Stimulated activated CD8-positive, alpha-beta memory T cell treated with anti-CD3 and anti-CD28 coated beads, Interleukin-4, amount 100 ng/mL, for 24 hours (primary cell): Measurements from ENCODE around the gene HOXB3.

ENCODE experiments used
- DNase-seq: peaks from one replicate; pipeline ENCODE4 v3.0.0-alpha.2; 2020; ENCODE audit warnings: low read depth

Gene HOXB3

GRCh38 chr17:48597778-48598631, 8.0 kb upstream of the HOXB3 start:
- no peak for DNase-seq

GRCh38 chr17:48597528-48597777, 7.4 kb upstream of the HOXB3 start:
- no peak for DNase-seq

GRCh38 chr17:48596735-48597527, 6.9 kb upstream of the HOXB3 start:
- no peak for DNase-seq

- DNase-seq, result no peak
Observed at GRCh38 chr17:48596000-48596734, 6.1 kb upstream of the HOXB3 start.

GRCh38 chr17:48595278-48595999, 5.4 kb upstream of the HOXB3 start:
- no peak for DNase-seq

GRCh38 chr17:48594538-48595277, 4.7 kb upstream of the HOXB3 start:
- no peak for DNase-seq

- DNase-seq, result peak; percentile 73
Observed at GRCh38 chr17:48593840-48594537, 3.9 kb upstream of the HOXB3 start.

GRCh38 chr17:48593126-48593829, 3.2 kb upstream of the HOXB3 start, which contains the start of gene HOXB5:
Gene HOXB5, minus strand, starts transcription at chr17:48593779. Its CDS starts 97 bp downstream, at chr17:48593682.
- DNase-seq, result no peak

- DNase-seq, result no peak
Observed at GRCh38 chr17:48592577-48592976, 2.5 kb upstream of the HOXB3 start.

- DNase-seq, result no peak
Observed at GRCh38 chr17:48592057-48592514, 2.0 kb upstream of the HOXB3 start.

- no peak for DNase-seq
Observed at GRCh38 chr17:48591255-48592056, 1.4 kb upstream of the HOXB3 start.

GRCh38 chr17:48590607-48591161, 643 bp upstream of the HOXB3 start:
- no peak for DNase-seq

GRCh38 chr17:48589060-48589830, 796 bp downstream of the HOXB3 start:
- no peak for DNase-seq

- DNase-seq, result no peak
Observed at GRCh38 chr17:48588528-48588927, 1.5 kb downstream of the HOXB3 start.

- no peak for DNase-seq
Observed at GRCh38 chr17:48588074-48588415, 2.0 kb downstream of the HOXB3 start.

GRCh38 chr17:48587276-48588073, 2.6 kb downstream of the HOXB3 start:
- DNase-seq, result no peak
